Measurements from ENCODE around the gene PA2G4. TPM values are rescaled to one million over a fixed set of nuclear protein-coding genes. Genes with fewer than 3 reads are reported as not detected.
"Not testable (repeated sequence)": the region's sequence is repeated elsewhere in the genome, so short reads cannot be mapped to it uniquely, and the experiment has no call there.

Gene PA2G4
- total RNA-seq, 1 donor from 2014 or later = 141 TPM

GRCh38 chr12:56155256-56155845, 51.0 kb downstream of the PA2G4 start:
- Mint-ChIP-seq H3K27ac (peak overlapping the region; percentile 71), H3K4me3 (peak overlapping the region; percentile 64), H3K27me3 (peaks cover 3% of the 10 kb centered on the region), H3K9me3 (no peaks in the 10 kb centered on the region), H3K36me3 (peaks cover 23% of the 10 kb centered on the region), H3K4me1 (ENCODE audit: unreplicated experiment) (peaks cover 48% of the 10 kb centered on the region)
- no peak for DNase-seq (ENCODE audit: extremely low spot score, unreplicated experiment)
- TF ChIP-seq, protein P1, sequence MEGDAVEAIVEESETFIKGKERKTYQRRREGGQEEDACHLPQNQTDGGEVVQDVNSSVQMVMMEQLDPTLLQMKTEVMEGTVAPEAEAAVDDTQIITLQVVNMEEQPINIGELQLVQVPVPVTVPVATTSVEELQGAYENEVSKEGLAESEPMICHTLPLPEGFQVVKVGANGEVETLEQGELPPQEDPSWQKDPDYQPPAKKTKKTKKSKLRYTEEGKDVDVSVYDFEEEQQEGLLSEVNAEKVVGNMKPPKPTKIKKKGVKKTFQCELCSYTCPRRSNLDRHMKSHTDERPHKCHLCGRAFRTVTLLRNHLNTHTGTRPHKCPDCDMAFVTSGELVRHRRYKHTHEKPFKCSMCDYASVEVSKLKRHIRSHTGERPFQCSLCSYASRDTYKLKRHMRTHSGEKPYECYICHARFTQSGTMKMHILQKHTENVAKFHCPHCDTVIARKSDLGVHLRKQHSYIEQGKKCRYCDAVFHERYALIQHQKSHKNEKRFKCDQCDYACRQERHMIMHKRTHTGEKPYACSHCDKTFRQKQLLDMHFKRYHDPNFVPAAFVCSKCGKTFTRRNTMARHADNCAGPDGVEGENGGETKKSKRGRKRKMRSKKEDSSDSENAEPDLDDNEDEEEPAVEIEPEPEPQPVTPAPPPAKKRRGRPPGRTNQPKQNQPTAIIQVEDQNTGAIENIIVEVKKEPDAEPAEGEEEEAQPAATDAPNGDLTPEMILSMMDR (conservative IDR thresholded peaks at IDR 0.05) = no peak

DNA sequence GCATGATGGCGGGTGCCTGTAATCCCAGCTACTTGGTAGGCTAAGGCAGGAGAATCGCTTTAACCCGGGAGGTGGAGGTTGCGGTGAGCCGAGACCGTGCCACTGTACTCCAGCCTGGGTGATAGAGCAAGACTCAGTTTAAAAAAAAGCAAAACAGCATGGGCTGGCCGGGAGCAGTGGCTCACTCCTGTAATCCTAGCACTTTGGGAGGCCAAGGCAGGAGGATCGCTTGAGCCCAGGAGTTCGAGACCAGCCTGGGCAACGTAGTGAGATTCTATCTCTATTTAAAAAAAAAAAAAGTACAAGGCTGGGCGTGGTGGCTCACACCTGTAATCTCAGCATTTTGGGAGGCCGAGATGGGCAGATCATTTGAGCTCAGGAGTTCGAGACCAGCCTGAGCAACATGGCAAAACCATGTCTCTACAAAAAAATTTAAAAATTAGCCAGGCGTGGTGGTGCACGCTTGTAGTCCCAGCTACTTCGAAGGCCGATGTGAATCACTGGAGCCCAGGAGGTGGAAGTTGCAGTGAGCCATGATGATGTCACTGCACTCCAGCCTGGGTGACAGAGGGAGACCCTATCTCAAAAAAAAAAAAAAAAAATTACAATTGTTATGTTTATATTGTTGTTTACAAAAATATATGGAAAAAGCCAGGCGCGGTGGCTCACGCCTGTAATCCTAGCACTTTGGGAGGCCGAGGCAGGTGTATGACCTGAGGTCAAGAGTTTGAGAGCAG, 52.3 kb downstream of the PA2G4 start:
- peak overlapping the region; percentile 100 for H3K4me3 Mint-ChIP-seq
- peaks cover 33% of the 10 kb centered on the region for H3K36me3 Mint-ChIP-seq
- not testable (repeated sequence) for DNase-seq (ENCODE audit: extremely low spot score, unreplicated experiment); H3K27me3 Mint-ChIP-seq; H3K9me3 Mint-ChIP-seq
- H3K27ac Mint-ChIP-seq = peak overlapping the region; percentile 100
- H3K4me1 Mint-ChIP-seq (ENCODE audit: unreplicated experiment) = peaks cover 51% of the 10 kb centered on the region

GRCh38 chr12:56157201-56158028, 53.1 kb downstream of the PA2G4 start:
- H3K9me3 Mint-ChIP-seq = no peaks in the 10 kb centered on the region
- DNase-seq (ENCODE audit: extremely low spot score, unreplicated experiment) = peak; percentile 80
- TF ChIP-seq, protein P1 (conservative IDR thresholded peaks at IDR 0.05) = peak; percentile 77
- H3K27ac Mint-ChIP-seq = peak overlapping the region; percentile 100
- H3K36me3 Mint-ChIP-seq = peaks cover 37% of the 10 kb centered on the region
- H3K4me3 Mint-ChIP-seq = peak overlapping the region; percentile 100
- H3K4me1 Mint-ChIP-seq (ENCODE audit: unreplicated experiment) = peaks cover 52% of the 10 kb centered on the region
- H3K27me3 Mint-ChIP-seq = peaks cover 3% of the 10 kb centered on the region

- Mint-ChIP-seq H3K27me3 (peaks cover 3% of the 10 kb centered on the region), H3K36me3 (peaks cover 42% of the 10 kb centered on the region), H3K9me3 (no peaks in the 10 kb centered on the region), H3K27ac (peak within 1 kb of the TSS; percentile 100), H3K4me3 (peak within 1 kb of the TSS; percentile 100), H3K4me1 (ENCODE audit: unreplicated experiment) (peaks cover 49% of the 10 kb centered on the region)
- peak; percentile 92 for DNase-seq (ENCODE audit: extremely low spot score, unreplicated experiment)
- TF ChIP-seq, protein P1 (conservative IDR thresholded peaks at IDR 0.05) = no peak
These were observed 53.9 kb downstream of the PA2G4 start, which contains the start of gene MYL6 for GRCh38 chr12:56158029-56158925. Gene MYL6 (plus strand): TSS chr12:56158359. CDS start chr12:56158402, 43 bp downstream.

- Mint-ChIP-seq H3K9me3 (no peaks in the 10 kb centered on the region), H3K27ac (peak overlapping the region; percentile 100), H3K27me3 (peaks cover 3% of the 10 kb centered on the region), H3K4me3 (peak overlapping the region; percentile 100), H3K36me3 (peaks cover 48% of the 10 kb centered on the region), H3K4me1 (ENCODE audit: unreplicated experiment) (peaks cover 48% of the 10 kb centered on the region)
- no peak for DNase-seq (ENCODE audit: extremely low spot score, unreplicated experiment)
- TF ChIP-seq, protein P1 (conservative IDR thresholded peaks at IDR 0.05) = no peak
These were observed 54.6 kb downstream of the PA2G4 start for GRCh38 chr12:56158926-56159461.
